H1 (cell line): Measurements from ENCODE around the gene KCNH8. TPM values are rescaled to one million over a fixed set of nuclear protein-coding genes. Genes with fewer than 3 reads are reported as not detected.

Experiments
- BRCA1 ChIP-seq: IDR thresholded peaks from 2 replicates; pipeline ENCODE4 v1.6.1; 2012; ENCODE audit warnings: low read depth, low read length, improper control_type of control experiment
- CBX5 ChIP-seq: fragments of 300-800, 300-1000 bp; sonication (generic); IDR thresholded peaks from 2 replicates; pipeline ENCODE4 v1.7.1; 2016; ENCODE audit warnings: antibody characterized with exemption, low read length, low read depth
- CBX8 ChIP-seq: fragments of 300-800, 300-1000 bp; sonication (generic); IDR thresholded peaks from 2 replicates; pipeline ENCODE4 v1.7.1; 2016; ENCODE audit warnings: low read depth, low read length, borderline replicate concordance
- JUND ChIP-seq: IDR thresholded peaks from 2 replicates; pipeline ENCODE4 v1.6.1; 2011; ENCODE audit warnings: mild to moderate bottlenecking, improper control_type of control experiment, low read length
- SAP30 ChIP-seq: fragments of 300-600 bp; sonication (generic); IDR thresholded peaks from 2 replicates; pipeline ENCODE4 v1.7.1; 2012; ENCODE audit warnings: low read length, moderate library complexity, mild to moderate bottlenecking, inconsistent platforms; ENCODE audit not compliant: insufficient read depth, insufficient replicate concordance
- SRF ChIP-seq: IDR thresholded peaks from 2 replicates; pipeline ENCODE4 v1.6.1; 2011; ENCODE audit warnings: mild to moderate bottlenecking, low read depth, low read length, moderate library complexity
- polyA plus RNA-seq, 7 experiments: library from polyadenylated mRNA; depleted of rRNA in 3 of 7; stranded (reverse) in 5 of 7; unstranded in 2 of 7; fragments of >200 nt in 5 of 7; fragments of 200-250 nt in 2 of 7; gene quantifications; 1 replicate in 5 of 7; 2 replicates in 1 of 7; 4 replicates in 1 of 7; pipeline versions ENCODE4 v1.2.1 to v1.2.3, GENCODE V29; 2011 to 2013; ENCODE audit warnings: missing spikeins in 2 of 7, mixed read lengths in 2 of 7
- total RNA-seq: library from RNA; stranded (reverse); fragmentation: NEBNext Ultra II Directional; extraction: Animal tissue kit (Norgen Biotek cat#: 25700); gene quantifications from 2 replicates; pipeline ENCODE4 v1.2.1, GENCODE V29; 2021

The KCNH8 gene
- total and polyA plus RNA-seq, 2 of the 8 experiments (the other 6 are each of a cell fraction or from before 2014, with no cell fraction given) = 2.2 to 2.4 TPM

DNA sequence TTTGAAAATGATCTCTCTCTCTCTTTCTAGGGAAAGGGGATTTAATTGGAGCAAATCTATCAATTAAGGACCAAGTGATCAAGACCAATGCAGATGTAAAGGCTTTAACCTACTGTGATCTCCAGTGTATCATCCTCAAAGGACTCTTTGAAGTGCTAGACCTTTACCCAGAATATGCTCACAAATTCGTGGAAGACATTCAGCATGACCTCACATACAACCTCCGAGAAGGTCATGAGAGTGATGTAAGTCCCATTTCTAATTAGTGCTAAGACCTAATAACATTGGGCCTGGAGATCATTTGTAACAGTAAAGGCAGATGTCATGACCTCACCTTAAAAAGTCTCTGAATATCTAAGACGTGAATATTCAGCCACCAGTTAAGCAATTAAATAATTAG lies 308.4 kb downstream of the KCNH8 start (continued):
- TF ChIP-seq CBX5 (no peak), SAP30 (no peak), BRCA1 (no peak), CBX8 (no peak), JUND (no peak), SRF (no peak)
